Thymus (tissue), 11 donors: Measurements from ENCODE around the gene NUP62. TPM values are rescaled to one million over a fixed set of nuclear protein-coding genes. Genes with fewer than 3 reads are reported as not detected.

Experiments used
- DNase-seq, 9 donors: peaks; one replicate each; pipeline ENCODE4 v3.0.0-alpha.2; 2013; ENCODE audit warnings: low spot score in 9 of 9, low read depth in 6 of 9, missing footprints in 1 of 9
- H3K27ac ChIP-seq, 2 donors: one replicate each; pipeline ENCODE4 v1.5.1; 2013; ENCODE audit warnings: control low read depth in 1 of 2, low read depth in 1 of 2, low read length in 1 of 2, mild to moderate bottlenecking in 1 of 2, moderate library complexity in 1 of 2
- H3K27me3 ChIP-seq, 2 donors: one replicate each; pipeline ENCODE4 v1.5.1; 2013; ENCODE audit warnings: low read length in 1 of 2; ENCODE audit not compliant: control insufficient read depth in 2 of 2, insufficient read depth in 1 of 2
- H3K36me3 ChIP-seq, 2 donors: one replicate each; pipeline ENCODE4 v1.5.1; 2013; ENCODE audit warnings: low read length in 1 of 2, mild to moderate bottlenecking in 1 of 2, moderate library complexity in 1 of 2; ENCODE audit not compliant: control insufficient read depth in 2 of 2, insufficient read depth in 2 of 2
- H3K4me1 ChIP-seq, 2 donors: one replicate each; pipeline ENCODE4 v1.5.1; 2013; ENCODE audit warnings: low read length in 2 of 2; ENCODE audit not compliant: control insufficient read depth in 2 of 2, insufficient read depth in 2 of 2
- H3K4me3 ChIP-seq, 2 donors: one replicate each; pipeline ENCODE4 v1.5.1; 2013; ENCODE audit warnings: low read length in 2 of 2, control low read depth in 1 of 2, mild to moderate bottlenecking in 1 of 2
- H3K9me3 ChIP-seq, 2 donors: one replicate each; pipeline ENCODE4 v1.5.1; 2013; ENCODE audit warnings: low read length in 1 of 2, mild to moderate bottlenecking in 1 of 2; ENCODE audit not compliant: control insufficient read depth in 2 of 2, insufficient read depth in 1 of 2
- WGBS: extraction: QIAGEN DNeasy Blood & Tissue Kit; methylation state at CpG from one replicate; pipeline ENCODE4 v1.1.7; 2013; 5-methylcytosine and 5-hydroxymethylcytosine counted together
- polyA plus RNA-seq: library from polyadenylated mRNA; stranded (reverse); fragments of 200-250 nt; gene quantifications from one replicate; pipeline ENCODE4 v1.2.3, GENCODE V29; 2013
- total RNA-seq: library from RNA; stranded (reverse); fragments of 120-200 nt; gene quantifications from one replicate; pipeline ENCODE4 v1.2.4, GENCODE V29; 2013
- donor health status: healthy.

NUP62 gene
- total and polyA plus RNA-seq, 2 donors: 24.9 to 46.7 TPM

DNA sequence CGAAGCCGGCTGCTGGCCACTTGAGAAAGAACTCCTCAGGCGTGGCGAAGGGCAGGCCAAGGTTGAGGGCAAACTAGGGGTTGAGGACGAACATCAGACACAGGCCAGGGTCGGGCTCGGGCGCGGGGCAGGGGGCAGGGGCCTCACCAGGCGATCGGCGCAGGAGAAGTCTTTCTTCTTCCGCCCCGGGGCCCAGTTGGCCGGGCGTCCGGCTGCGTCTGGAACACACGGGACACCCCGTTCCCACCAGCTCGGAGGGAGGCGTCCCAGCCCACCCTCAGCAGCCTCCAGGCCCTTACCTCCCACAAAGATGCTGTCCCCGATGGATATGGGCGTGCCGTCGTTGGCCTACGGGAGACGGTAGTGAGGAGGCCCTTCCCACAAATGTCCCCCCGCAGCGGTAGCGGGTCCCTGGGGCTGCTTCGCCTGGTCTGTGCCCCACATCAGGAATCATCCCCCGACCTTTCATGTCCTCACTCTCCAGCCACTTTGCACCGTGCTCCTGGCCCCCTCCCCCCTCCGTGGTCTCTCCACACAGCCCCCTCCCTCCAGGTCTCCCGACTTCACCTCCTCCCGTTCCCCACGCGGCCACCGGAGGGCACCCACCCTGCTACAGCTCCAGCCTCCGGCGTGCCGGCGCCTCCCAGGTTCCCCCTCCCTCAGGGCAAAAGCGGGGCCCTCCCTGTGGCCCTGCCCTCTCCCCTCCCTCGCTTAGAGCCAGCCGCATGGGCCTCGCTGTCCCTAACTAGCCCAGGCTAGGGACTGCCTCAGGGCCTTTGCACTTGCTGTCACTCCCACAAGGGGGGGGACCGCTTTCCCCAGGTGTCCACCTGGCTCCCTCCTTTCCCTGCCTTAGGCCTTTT is 66.7 kb downstream of the NUP62 start:
- Histone ChIP-seq H3K36me3 (peaks cover 66 to 75% of the 10 kb centered on the region in 2 donors), H3K4me3 (no peak overlapping the region), H3K27ac (no peak overlapping the region), H3K4me1 (peaks cover 16 to 32% of the 10 kb centered on the region in 2 donors), H3K27me3 (no peaks in the 10 kb centered on the region), H3K9me3 (no peaks in the 10 kb centered on the region)
- 94% methylated on average over 49 of the region's 49 CpGs for WGBS
- DNase-seq: no peak

DNA sequence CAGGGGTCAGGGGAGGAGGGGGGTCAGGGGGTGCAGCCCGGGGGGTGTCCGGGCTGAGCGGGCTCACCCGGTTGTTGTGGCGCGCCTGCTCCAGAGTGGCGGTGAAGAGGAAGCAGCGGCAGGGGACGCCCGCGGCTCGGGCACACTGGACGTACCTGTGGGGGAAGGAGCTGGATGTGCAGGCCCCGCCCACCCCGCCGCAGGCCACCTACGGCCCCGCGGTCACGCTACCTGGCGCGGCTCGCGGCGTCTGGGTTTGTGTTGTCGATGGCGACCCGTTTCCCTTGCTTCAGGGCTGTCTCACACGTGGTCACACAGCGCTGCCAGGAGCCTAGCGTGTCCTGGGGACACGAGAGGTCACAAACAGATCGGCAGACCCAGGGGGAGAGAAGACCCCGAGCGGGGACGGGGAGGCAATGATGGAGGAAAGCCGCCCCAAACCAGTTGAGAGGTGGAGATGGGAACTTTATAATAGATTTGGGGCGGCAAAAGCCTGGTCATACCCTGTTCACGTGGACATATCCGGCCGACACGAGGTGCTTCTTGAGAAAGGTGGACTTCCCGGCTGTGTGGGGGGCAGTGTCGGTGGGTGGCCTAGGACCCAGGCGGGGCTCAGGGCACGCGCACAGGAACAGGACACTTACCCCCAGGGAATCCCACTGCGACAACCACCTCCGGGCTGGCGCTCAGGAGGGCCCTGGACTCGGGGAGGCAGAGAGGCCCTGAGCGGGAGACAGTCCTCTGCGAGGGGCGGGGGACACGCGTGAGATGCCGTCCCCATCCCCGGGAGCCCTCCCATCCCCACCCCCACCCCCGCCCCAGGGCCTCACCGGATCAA is 67.5 kb downstream of the NUP62 start:
- DNase-seq: no peak
- Histone ChIP-seq H3K9me3 (no peaks in the 10 kb centered on the region), H3K27ac (no peak overlapping the region), H3K36me3 (peaks cover 75 to 84% of the 10 kb centered on the region in 2 donors), H3K4me1 (peaks cover 16 to 32% of the 10 kb centered on the region in 2 donors), H3K27me3 (no peaks in the 10 kb centered on the region), H3K4me3 (no peak overlapping the region)
- WGBS: 94% methylated on average over 60 of the region's 60 CpGs

DNA sequence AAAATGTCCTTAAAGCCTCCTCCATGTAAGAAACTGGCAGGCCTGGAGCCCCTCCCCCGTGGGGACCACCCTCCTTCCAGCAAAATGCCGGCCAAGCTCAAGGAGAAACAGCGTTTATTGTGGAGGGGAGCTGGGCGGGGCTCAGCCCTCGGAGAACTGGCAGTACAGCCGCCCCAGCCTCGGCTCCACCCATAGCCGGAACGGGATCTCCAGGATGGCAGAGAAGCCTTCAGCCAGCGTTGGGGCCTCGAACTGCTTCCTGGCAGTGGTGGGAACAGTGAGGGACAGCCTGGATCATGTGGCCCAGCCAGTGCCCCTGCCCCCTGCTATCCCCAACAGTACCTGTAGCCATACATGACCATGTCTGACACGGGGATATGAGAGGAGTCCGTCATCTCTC is 68.2 kb downstream of the NUP62 start:
- Histone ChIP-seq H3K27me3 (no peaks in the 10 kb centered on the region), H3K4me3 (no peak overlapping the region), H3K27ac (no peak overlapping the region), H3K36me3 (peaks cover 80 to 90% of the 10 kb centered on the region in 2 donors), H3K4me1 (peaks cover 9 to 25% of the 10 kb centered on the region in 2 donors), H3K9me3 (no peaks in the 10 kb centered on the region)
- DNase-seq: no peak
- WGBS: 90% methylated on average over 13 of the region's 13 CpGs

DNA sequence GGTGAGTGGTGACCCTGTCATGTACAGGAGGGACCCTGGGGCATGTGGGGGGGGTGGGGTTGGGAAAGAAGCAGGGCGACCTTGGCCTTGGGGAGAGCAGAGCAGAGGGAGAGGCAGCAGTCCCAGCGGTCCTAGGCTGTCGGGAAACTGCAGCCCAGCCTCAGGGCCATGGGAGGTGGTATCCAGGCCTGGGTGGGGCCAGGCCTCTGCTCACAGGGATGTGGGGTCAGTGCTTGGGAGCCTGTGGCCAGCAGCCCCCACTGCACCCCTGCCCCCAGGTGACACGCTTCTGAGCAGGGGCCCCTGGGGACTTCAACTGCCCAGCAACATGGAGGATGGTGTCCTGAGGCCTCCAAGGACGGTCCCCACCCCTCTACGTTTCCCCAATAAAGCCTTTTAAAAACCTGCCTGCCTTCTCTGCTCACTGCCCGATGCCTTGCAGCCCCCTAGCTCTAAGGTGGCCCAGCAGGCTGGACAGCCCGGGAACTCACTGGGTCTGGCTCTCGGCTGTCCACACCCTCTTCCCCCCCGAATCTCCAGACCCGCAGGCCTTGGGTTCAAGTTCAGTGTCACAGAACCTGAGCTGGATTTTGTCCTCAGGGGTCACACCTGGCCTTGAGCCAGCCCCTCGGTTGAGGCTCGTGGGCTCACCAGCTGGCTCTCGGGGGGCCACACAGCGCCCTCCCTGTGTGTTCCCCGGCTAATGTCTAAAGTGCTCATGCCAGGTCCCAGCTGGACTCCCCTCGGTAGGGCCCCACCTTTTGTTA is 68.8 kb downstream of the NUP62 start:
- DNase-seq: no peak
- no peak overlapping the region for H3K4me3 ChIP-seq
- WGBS: 94% methylated on average over 17 of the region's 17 CpGs

DNA sequence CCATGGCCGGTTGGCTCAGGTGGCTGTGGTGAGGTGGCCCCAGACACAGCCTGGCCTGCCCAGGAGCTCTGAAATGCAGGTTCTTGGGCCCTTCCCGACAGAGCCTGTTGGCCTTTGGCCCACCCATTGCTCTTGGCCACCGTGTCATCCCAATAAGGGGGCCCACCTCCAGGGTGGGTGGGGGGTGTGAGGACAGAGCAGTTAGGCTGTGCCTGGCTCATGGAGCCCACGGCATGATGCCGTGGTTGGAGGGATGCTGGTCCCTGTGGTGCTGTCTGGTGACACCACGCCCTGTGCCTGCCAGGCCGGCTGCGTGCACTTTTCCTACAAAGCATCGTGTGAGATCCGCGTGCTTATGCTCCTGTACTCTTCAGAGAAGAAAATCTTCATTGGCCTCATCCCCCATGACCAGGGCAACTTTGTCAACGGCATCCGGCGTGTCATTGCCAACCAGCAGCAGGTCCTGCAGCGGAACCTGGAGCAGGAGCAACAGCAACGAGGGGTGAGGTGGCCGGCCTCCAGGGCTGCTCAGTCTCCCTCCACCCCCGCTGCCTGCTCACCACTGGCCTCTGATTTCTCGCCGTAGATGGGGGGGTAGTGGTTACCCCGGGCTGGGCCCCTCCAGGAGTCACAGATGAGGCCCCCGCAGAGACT is 69.5 kb downstream of the NUP62 start:
- Histone ChIP-seq H3K4me1 (peaks cover 0 to 13% of the 10 kb centered on the region in 2 donors), H3K9me3 (no peaks in the 10 kb centered on the region), H3K36me3 (peaks cover 84 to 99% of the 10 kb centered on the region in 2 donors), H3K27ac (no peak overlapping the region), H3K4me3 (no peak overlapping the region), H3K27me3 (no peaks in the 10 kb centered on the region)
- no peak for DNase-seq
- 96% methylated on average over 22 of the region's 22 CpGs for WGBS

More for the DNA sequence above, 68.8 kb downstream of the NUP62 start:
- H3K9me3 ChIP-seq: no peaks in the 10 kb centered on the region
- H3K27me3 ChIP-seq: no peaks in the 10 kb centered on the region
- H3K36me3 ChIP-seq: peaks cover 81 to 96% of the 10 kb centered on the region in 2 donors
- peaks cover 5 to 20% of the 10 kb centered on the region in 2 donors for H3K4me1 ChIP-seq
- H3K27ac ChIP-seq: no peak overlapping the region

DNA sequence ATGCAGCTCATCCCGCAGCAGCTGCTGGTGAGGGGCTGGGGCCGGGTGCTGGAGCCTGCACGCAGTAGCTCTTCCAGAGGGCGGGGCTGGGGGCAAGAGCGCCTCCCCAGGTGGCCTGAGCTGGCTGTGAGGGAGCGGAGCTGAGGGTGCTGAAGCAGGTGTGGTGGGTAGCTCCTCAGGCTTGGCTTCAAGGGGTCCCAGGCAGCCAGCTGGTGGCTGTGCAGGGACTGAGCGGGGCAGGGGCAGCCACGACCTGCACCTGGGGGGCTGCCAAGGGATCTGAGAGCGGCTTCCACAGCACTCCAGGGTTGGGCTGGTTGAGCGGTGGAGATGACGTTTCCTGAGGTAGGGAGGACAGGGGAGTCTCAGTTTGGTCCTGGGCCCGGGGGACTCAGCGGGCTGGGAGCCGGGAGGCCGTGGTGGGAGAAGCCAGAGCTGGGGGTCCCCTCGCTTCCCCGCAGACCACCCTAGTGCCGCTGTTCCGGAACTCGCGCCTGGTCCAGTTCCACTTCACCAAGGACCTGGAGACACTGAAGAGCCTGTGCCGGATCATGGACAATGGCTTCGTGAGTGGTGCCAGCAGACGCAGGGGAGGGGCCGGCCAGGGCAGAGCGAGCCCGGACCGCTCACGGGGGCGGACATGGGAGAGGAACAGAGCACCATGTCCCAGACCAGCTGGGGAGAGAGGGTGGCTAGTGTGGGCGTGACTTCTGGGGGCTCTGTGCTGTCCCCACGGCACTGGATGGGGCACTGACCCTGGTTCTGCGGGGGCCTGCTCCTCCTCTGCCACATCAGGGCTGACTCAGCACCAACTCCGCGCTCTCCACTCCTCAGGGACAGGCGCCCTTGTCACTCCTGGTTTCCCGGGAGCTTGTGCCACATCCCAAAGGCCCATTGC is 71.0 kb downstream of the NUP62 start:
- WGBS: 91% methylated on average over 37 of the region's 37 CpGs
- Histone ChIP-seq H3K4me1 (peaks cover 0 to 21% of the 10 kb centered on the region in 2 donors), H3K4me3 (no peak overlapping the region), H3K9me3 (no peaks in the 10 kb centered on the region), H3K36me3 (peaks cover 76 to 89% of the 10 kb centered on the region in 2 donors), H3K27ac (peak overlapping the region in 1 of 2 donors; percentile 20), H3K27me3 (no peaks in the 10 kb centered on the region)
- DNase-seq: peak in 1 of 9 donors; percentile 36

DNA sequence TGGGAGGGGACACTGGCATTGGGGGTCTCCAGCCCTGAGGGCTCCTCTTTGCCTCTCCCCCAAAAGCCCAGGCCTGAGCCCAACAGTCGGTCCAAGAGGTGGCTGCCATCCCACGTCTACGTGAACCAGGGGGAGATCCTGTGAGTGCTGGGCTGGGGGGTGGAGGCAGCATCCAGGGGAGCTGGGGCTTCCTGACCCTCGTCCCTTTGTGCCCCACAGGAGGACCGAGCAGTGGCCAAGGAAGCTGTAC is 71.5 kb downstream of the NUP62 start:
- H3K36me3 ChIP-seq: peaks cover 71 to 83% of the 10 kb centered on the region in 2 donors
- peaks cover 0 to 25% of the 10 kb centered on the region in 2 donors for H3K4me1 ChIP-seq
- DNase-seq: no peak
- no peaks in the 10 kb centered on the region for H3K9me3 ChIP-seq
- H3K27me3 ChIP-seq: no peaks in the 10 kb centered on the region
- H3K27ac ChIP-seq: no peak overlapping the region
- H3K4me3 ChIP-seq: no peak overlapping the region
- WGBS: 95% methylated on average over 5 of the region's 5 CpGs
